ENCODE data around the gene SEZ6L. TPM values are rescaled to one million over a fixed set of nuclear protein-coding genes. Genes with fewer than 3 reads are reported as not detected.

SEZ6L gene
- total RNA-seq, 1 experiment from 2014 or later, result not detected

DNA sequence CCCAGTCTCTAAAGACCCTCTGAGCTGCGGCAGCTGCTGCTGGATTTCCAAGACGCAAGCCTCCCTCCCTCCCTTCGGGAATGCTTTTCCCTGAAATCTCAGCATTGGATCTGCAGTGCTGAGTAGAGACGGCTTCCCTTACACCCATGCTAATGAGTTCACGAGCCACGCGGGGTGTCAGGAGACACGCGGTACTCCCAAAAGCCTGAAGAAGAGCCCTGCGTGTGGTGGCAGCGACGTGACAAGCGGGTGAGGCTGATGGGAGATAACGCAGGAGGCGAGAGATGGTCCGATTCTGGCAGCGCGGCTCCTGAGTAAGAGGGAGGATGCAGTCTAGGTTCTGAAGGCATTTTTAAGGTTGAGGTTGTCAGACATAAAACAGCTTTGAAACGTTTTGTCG lies 185.4 kb downstream of the SEZ6L start:
- H3K4me2 ChIP-seq (ENCODE audit: low read length), result no peak overlapping the region
- 0 out of 2 replicates have a peak, but pooled peaks cover 10% of the 10 kb centered on the region for H3K27me3 ChIP-seq (ENCODE audit: low read length)
- CTCF ChIA-PET, result no interaction called here
- BruUV-seq (replicated peaks), result no TSS peak
- no peaks in the 10 kb centered on the region for H3K9me2 ChIP-seq (replicated peaks; ENCODE audit: low read length)
- POLR2A ChIA-PET (ENCODE audit: unreplicated experiment), result no interaction called here
- H4K20me1 ChIP-seq (ENCODE audit: low read length), result no peaks in the 10 kb centered on the region
- no peak overlapping the region for H3K4me3 ChIP-seq (ENCODE audit: low read length)
- no peak for ATAC-seq
- H3F3A ChIP-seq (ENCODE audit: low read length, unreplicated experiment), result no peaks in the 10 kb centered on the region
- intact Hi-C loops (cut with micrococcal nuclease), result no loop called here
- H2AFZ ChIP-seq (ENCODE audit: low read length), result no peak overlapping the region
- DNase-seq, result no peak
- no peaks in the 10 kb centered on the region for H3K9me3 ChIP-seq (ENCODE audit: low read length)
- no peak for TF ChIP-seq EZH2 (IDR thresholded peaks at IDR 0.05; ENCODE audit: low read length, unreplicated experiment)
- H3K27ac ChIP-seq (ENCODE audit: low read length), result no peak overlapping the region
- no peaks in the 10 kb centered on the region for H3K4me1 ChIP-seq (ENCODE audit: insufficient read depth, low read length)
- no peaks in the 10 kb centered on the region for H3K36me3 ChIP-seq (ENCODE audit: low read depth, low read length)
- H3K79me2 ChIP-seq (ENCODE audit: low read length), result no peaks in the 10 kb centered on the region
- no peak overlapping the region for H3K9ac ChIP-seq (ENCODE audit: low read length)

DNA sequence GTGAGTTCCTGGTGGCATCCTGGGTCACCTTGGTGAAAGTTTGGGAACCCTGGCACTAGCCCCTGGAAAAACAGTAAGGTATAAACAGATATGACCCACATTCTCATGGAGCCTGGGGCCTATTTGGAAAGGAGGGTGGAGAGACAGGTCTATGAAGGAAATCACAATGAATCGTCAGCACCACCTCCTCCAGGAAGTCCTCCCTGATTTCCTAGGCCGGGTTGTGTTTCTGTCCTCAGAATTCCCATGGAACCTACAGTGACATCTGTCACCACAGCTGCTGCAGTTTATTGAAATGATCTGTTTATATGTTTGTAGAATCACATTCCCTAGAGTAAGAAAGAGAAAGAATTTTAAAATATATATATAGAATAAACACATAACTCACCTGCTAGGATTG lies 188.0 kb downstream of the SEZ6L start:
- Histone ChIP-seq H3K4me2 (ENCODE audit: low read length) (no peak overlapping the region), H4K20me1 (ENCODE audit: low read length) (no peaks in the 10 kb centered on the region), H3F3A (ENCODE audit: low read length, unreplicated experiment) (no peaks in the 10 kb centered on the region), H3K79me2 (ENCODE audit: low read length) (no peaks in the 10 kb centered on the region), H3K9ac (ENCODE audit: low read length) (no peak overlapping the region), H3K27ac (ENCODE audit: low read length) (no peak overlapping the region), H3K4me1 (ENCODE audit: insufficient read depth, low read length) (no peaks in the 10 kb centered on the region), H3K9me2 (replicated peaks; ENCODE audit: low read length) (no peaks in the 10 kb centered on the region), H3K9me3 (ENCODE audit: low read length) (no peaks in the 10 kb centered on the region), H2AFZ (ENCODE audit: low read length) (no peak overlapping the region), H3K27me3 (ENCODE audit: low read length) (peaks cover 13% of the 10 kb centered on the region; the same call in 1 of the 2 replicates), H3K4me3 (ENCODE audit: low read length) (no peak overlapping the region), H3K36me3 (ENCODE audit: low read depth, low read length) (no peaks in the 10 kb centered on the region)
- POLR2A ChIA-PET (ENCODE audit: unreplicated experiment), result no interaction called here
- intact Hi-C loops (cut with micrococcal nuclease), result no loop called here
- BruUV-seq (replicated peaks), result no TSS peak
- no peak for TF ChIP-seq EZH2phosphoT487 (IDR thresholded peaks at IDR 0.05; ENCODE audit: borderline replicate concordance, low read length)
- TF ChIP-seq EZH2 (IDR thresholded peaks at IDR 0.05; ENCODE audit: low read length, unreplicated experiment), result no peak
- TF ChIP-seq CTCF (conservative IDR thresholded peaks at IDR 0.05; ENCODE audit: low read depth, low read length), result no peak
- CTCF ChIA-PET, result no interaction called here
- ATAC-seq, result no peak
- DNase-seq, result no peak

DNA sequence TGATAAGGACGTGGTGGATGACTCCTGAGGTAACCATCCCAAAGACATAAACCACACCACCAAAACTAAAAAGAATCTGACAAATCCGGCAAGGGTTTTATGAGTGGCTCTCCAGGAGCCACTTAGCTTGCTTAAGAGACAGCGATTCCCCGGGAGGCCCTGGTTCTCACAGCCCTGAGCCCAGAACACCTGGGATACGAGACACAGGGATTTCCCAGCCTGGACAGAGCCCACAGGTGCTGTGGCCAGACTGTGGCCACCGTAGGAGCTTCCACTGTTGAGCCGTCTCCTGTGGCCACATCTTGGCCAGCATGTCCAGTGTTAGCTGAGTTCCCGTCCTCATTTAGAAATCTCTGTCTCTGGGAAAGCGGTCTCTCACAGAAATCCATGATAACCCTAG lies 188.6 kb downstream of the SEZ6L start:
- H3K27ac ChIP-seq (ENCODE audit: low read length), result no peak overlapping the region
- POLR2A ChIA-PET (ENCODE audit: unreplicated experiment), result no interaction called here
- H3K36me3 ChIP-seq (ENCODE audit: low read depth, low read length), result no peaks in the 10 kb centered on the region
- H3K4me3 ChIP-seq (ENCODE audit: low read length), result no peak overlapping the region
- H3F3A ChIP-seq (ENCODE audit: low read length, unreplicated experiment), result no peaks in the 10 kb centered on the region
- H3K9me3 ChIP-seq (ENCODE audit: low read length), result no peaks in the 10 kb centered on the region
- H3K79me2 ChIP-seq (ENCODE audit: low read length), result no peaks in the 10 kb centered on the region
- H2AFZ ChIP-seq (ENCODE audit: low read length), result no peak overlapping the region
- intact Hi-C loops (cut with micrococcal nuclease), result no loop called here
- DNase-seq (no peak), ATAC-seq (no peak)
- no peak overlapping the region for H3K9ac ChIP-seq (ENCODE audit: low read length)
- peaks cover 13% of the 10 kb centered on the region; the same call in 1 of the 2 replicates for H3K27me3 ChIP-seq (ENCODE audit: low read length)
- no peaks in the 10 kb centered on the region for H4K20me1 ChIP-seq (ENCODE audit: low read length)
- H3K4me2 ChIP-seq (ENCODE audit: low read length), result no peak overlapping the region
- H3K9me2 ChIP-seq (replicated peaks; ENCODE audit: low read length), result no peaks in the 10 kb centered on the region
- TF ChIP-seq CTCF (conservative IDR thresholded peaks at IDR 0.05; ENCODE audit: low read depth, low read length), result no peak
- no peak for TF ChIP-seq EZH2phosphoT487 (IDR thresholded peaks at IDR 0.05; ENCODE audit: borderline replicate concordance, low read length)
- TF ChIP-seq EZH2 (IDR thresholded peaks at IDR 0.05; ENCODE audit: low read length, unreplicated experiment), result no peak
- CTCF ChIA-PET, result no interaction called here
- BruUV-seq (replicated peaks), result no TSS peak
- H3K4me1 ChIP-seq (ENCODE audit: insufficient read depth, low read length), result no peaks in the 10 kb centered on the region
